HCT116 (cell line): ENCODE data around the gene ARGLU1. TPM values are rescaled to one million over a fixed set of nuclear protein-coding genes. Genes with fewer than 3 reads are reported as not detected.

Experiments used
- ATAC-seq: fragments of 200-7000 bp; cut with Tn5 transposase; 2 replicates; pipeline ENCODE4 v1.9.1; 2020; ENCODE audit warnings: mild to moderate bottlenecking, moderate library complexity
- BruUV-seq: library from RNA; stranded (reverse); fragments of 400-500 nt; replicated peaks from 2 replicates; lab custom pipeline; 2021; lab: Mats Ljungman, UMichigan
- CTCF ChIA-PET: fragments of 300-600 bp; sonication (Branson Sonifier 250); formaldehyde crosslinking; loops from one replicate; lab custom pipeline; 2021; ENCODE audit warnings: antibody characterized with exemption; lab: Charles Lee
- POLR2A ChIA-PET: fragments of 300-600, 350-600 bp; sonication (Branson Sonifier 250); formaldehyde crosslinking; loops from one replicate; lab custom pipeline; 2021; ENCODE audit warnings: antibody characterized with exemption; lab: Charles Lee
- RAD21 ChIA-PET, 2 experiments: fragments of 300-600 bp; sonication (Branson Sonifier 250); formaldehyde crosslinking; loops; one replicate each; lab custom pipeline; 2023; ENCODE audit warnings: low total read pairs in 2 of 2; ENCODE audit not compliant: uncharacterized antibody in 2 of 2, unreplicated experiment in 2 of 2, low non-redundant PET in 1 of 2; lab: Charles Lee
- DNase-seq: peaks from one replicate; pipeline ENCODE4 v3.0.0-alpha.2; 2010; ENCODE audit warnings: low read depth, low spot score
- H2AFZ ChIP-seq: fragments of 200-600 bp; shearing (Covaris generic), sonication (generic); 2 replicates; pipeline ENCODE4 v1.6.1; 2017; ENCODE audit warnings: low read depth, mixed run types, mixed read lengths, antibody characterized with exemption, low read length; ENCODE audit not compliant: poor library complexity, severe bottlenecking
- H3K27ac ChIP-seq: 2 replicates; pipeline ENCODE4 v1.5.1; 2012; ENCODE audit warnings: low read depth, low read length
- H3K27me3 ChIP-seq: fragments of 200-600 bp; sonication (generic); 2 replicates; pipeline ENCODE4 v1.6.1; 2016; ENCODE audit warnings: mixed run types, low read length, mixed read lengths; ENCODE audit not compliant: insufficient read depth
- H3K36me3 ChIP-seq, 2 experiments: fragments of 200-500 bp in 1 of 2; fragments of 200-600 bp in 1 of 2; sonication (Bioruptor generic) in 1 of 2; sonication (generic) in 1 of 2; 2 replicates each; pipeline versions ENCODE4 v1.5.1 to v1.6.1; 2014 to 2016; ENCODE audit warnings: low read length in 2 of 2, inconsistent platforms in 1 of 2, mixed read lengths in 1 of 2, mixed run types in 1 of 2; ENCODE audit not compliant: insufficient read depth in 2 of 2, control insufficient read depth in 1 of 2
- H3K4me1 ChIP-seq, 2 experiments: fragments of 200-600 bp in 1 of 2; sonication (generic) in 1 of 2; 2 replicates each; pipeline versions ENCODE4 v1.5.1 to v1.6.1; 2012 to 2017; ENCODE audit warnings: low read length in 2 of 2, inconsistent platforms in 1 of 2, mild to moderate bottlenecking in 1 of 2, mixed read lengths in 1 of 2, mixed run types in 1 of 2, moderate library complexity in 1 of 2; ENCODE audit not compliant: insufficient read depth in 2 of 2, control insufficient read depth in 1 of 2
- H3K4me2 ChIP-seq: fragments of 200-600 bp; sonication (generic); 2 replicates; pipeline ENCODE4 v1.6.1; 2017; ENCODE audit warnings: mixed run types, low read length, mixed read lengths
- H3K4me3 ChIP-seq, 2 experiments: fragments of 200-600 bp in 1 of 2; sonication (generic) in 1 of 2; replicated peaks in 1 of 2; 2 replicates each; pipeline ENCODE4 v1.5.1; 2011 to 2016; ENCODE audit warnings: low read length in 2 of 2, control low read depth in 1 of 2, low read depth in 1 of 2, mild to moderate bottlenecking in 1 of 2, mixed read lengths in 1 of 2, mixed run types in 1 of 2
- H3K79me2 ChIP-seq: fragments of 200-600 bp; sonication (generic); 2 replicates; pipeline ENCODE4 v1.6.1; 2017; ENCODE audit warnings: mild to moderate bottlenecking, mixed run types, low read length, moderate library complexity, mixed read lengths; ENCODE audit not compliant: insufficient read depth
- H3K9ac ChIP-seq: fragments of 200-600 bp; sonication (generic); 2 replicates; pipeline ENCODE4 v1.6.1; 2016; ENCODE audit warnings: low read length, mixed read lengths
- H3K9me2 ChIP-seq: fragments of 200-600 bp; sonication (generic), shearing (Covaris generic); 2 replicates; pipeline ENCODE4 v1.6.1; 2017; ENCODE audit warnings: mixed run types, mild to moderate bottlenecking, moderate library complexity; ENCODE audit not compliant: insufficient read depth
- H3K9me3 ChIP-seq, 2 experiments: fragments of 200-500 bp in 1 of 2; fragments of 200-600 bp in 1 of 2; sonication (Bioruptor generic) in 1 of 2; sonication (generic) in 1 of 2; 2 replicates each; pipeline ENCODE4 v1.6.1; 2014 to 2017; ENCODE audit warnings: low read length in 2 of 2, mixed read lengths in 2 of 2, inconsistent platforms in 1 of 2, low read depth in 1 of 2, mild to moderate bottlenecking in 1 of 2, mixed run types in 1 of 2, moderate library complexity in 1 of 2; ENCODE audit not compliant: control insufficient read depth in 1 of 2, insufficient read depth in 1 of 2
- H4K20me1 ChIP-seq: fragments of 200-600 bp; sonication (generic), shearing (Covaris generic); 2 replicates; pipeline ENCODE4 v1.6.1; 2017; ENCODE audit warnings: mixed run types, mild to moderate bottlenecking, moderate library complexity; ENCODE audit not compliant: insufficient read depth
- CBX3 ChIP-seq: IDR thresholded peaks from 2 replicates; pipeline ENCODE4 v1.6.1; 2012; ENCODE audit warnings: low read depth
- ELF1 ChIP-seq: IDR thresholded peaks from 2 replicates; pipeline ENCODE4 v1.6.1; 2012; ENCODE audit warnings: low read depth, borderline replicate concordance
- EZH2 ChIP-seq: fragments of 200-600 bp; sonication (generic); IDR thresholded peaks from 2 replicates; pipeline ENCODE4 v1.6.1; 2017; ENCODE audit warnings: antibody characterized with exemption, mixed run types
- EZH2phosphoT487 ChIP-seq: fragments of 200-600 bp; IDR thresholded peaks from 2 replicates; pipeline ENCODE4 v1.6.1; 2018; ENCODE audit warnings: antibody characterized with exemption, borderline replicate concordance
- POLR2A ChIP-seq: IDR thresholded peaks from 2 replicates; pipeline ENCODE4 v1.7.0; 2011; ENCODE audit warnings: borderline replicate concordance; ENCODE audit not compliant: insufficient read depth, insufficient read length; ENCODE audit errors: extremely low read depth
- POLR2AphosphoS5 ChIP-seq: IDR thresholded peaks from 2 replicates; pipeline ENCODE4 v1.6.1; 2011; ENCODE audit warnings: mild to moderate bottlenecking, low read depth, low read length, moderate library complexity
- ZBTB33 ChIP-seq: IDR thresholded peaks from 2 replicates; pipeline ENCODE4 v1.6.1; 2011; ENCODE audit warnings: mild to moderate bottlenecking, low read length, moderate library complexity; ENCODE audit not compliant: insufficient replicate concordance; ENCODE audit errors: extremely low read depth
- ZFX ChIP-seq: fragments of 450-650 bp; IDR thresholded peaks from 2 replicates; pipeline ENCODE4 v1.6.1; 2017
- ZNF274 ChIP-seq: fragments of 200-500 bp; sonication (Bioruptor generic); IDR thresholded peaks from 2 replicates; pipeline ENCODE4 v1.6.1; 2014; ENCODE audit warnings: mild to moderate bottlenecking, low read depth, low read length, inconsistent platforms
- intact Hi-C: fragments of 100-400 bp; cut with micrococcal nuclease; formaldehyde crosslinking; loops from 2 replicates; pipeline ENCODE4 v1.10.0; 2022
- total RNA-seq: library from RNA; stranded (reverse); gene quantifications from one replicate; pipeline ENCODE4 v1.2.1, GENCODE V29; 2021; ENCODE audit not compliant: unreplicated experiment
- TF ChIP-seq, protein P1 (sequence below): IDR thresholded peaks from 2 replicates; pipeline ENCODE4 v1.6.1; 2012; ENCODE audit warnings: low read depth

ARGLU1 gene
- total RNA-seq, 1 experiment from 2014 or later, result 57.8 TPM

DNA sequence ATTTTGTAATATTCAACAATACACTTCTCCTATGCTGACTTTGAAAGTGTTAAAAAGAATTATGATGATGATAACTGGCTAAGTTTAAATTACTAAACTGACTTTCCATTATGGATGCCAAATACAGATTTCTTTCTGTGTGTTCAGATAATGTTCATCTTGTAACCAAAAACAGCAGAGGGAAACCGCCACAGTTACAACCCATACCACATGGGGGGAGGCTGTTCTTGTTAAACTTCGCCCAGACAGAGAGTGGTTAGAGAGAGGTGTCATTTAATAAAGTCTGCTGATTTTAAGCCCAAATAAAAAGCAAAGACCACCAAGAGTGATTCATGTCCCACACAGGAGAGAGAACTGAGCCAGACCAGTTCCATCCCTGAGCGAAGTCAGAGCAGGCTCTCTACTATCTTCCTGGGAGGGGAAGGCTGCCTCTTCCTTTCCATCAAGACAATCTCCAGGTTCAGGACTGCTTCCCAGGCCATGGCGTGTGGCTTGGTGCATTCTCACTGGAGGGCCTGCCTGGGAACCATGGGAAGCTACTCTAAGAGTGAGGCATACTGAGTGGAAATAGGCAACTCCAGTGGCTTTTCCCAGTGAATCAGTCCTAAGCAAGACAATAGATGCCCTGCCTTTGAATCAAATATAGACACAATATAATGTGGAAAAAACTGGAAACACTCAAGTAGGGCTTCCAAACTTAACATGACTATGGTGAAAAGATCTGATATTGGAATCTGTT, 50.7 kb downstream of the ARGLU1 start:
- intact Hi-C loops, result no loop called here
- ATAC-seq, result no peak
- Histone ChIP-seq H2AFZ (no peak overlapping the region), H4K20me1 (peaks cover 7% of the 10 kb centered on the region; the same call in 1 of the 2 replicates), H3K4me3 (no peak overlapping the region), H3K79me2 (peaks cover 99% of the 10 kb centered on the region), H3K9me2 (no peaks in the 10 kb centered on the region), H3K4me1 (peaks cover 25 to 32% of the 10 kb centered on the region in 2 experiments), H3K4me2 (no peak overlapping the region), H3K9ac (no peak overlapping the region), H3K27ac (no peak overlapping the region), H3K36me3 (no peaks in the 10 kb centered on the region; a peak in 1 of 4 replicates), H3K27me3 (no peaks in the 10 kb centered on the region), H3K9me3 (no peaks in the 10 kb centered on the region)
- RAD21 ChIA-PET, result no interaction called here
- no TSS peak for BruUV-seq
- CTCF ChIA-PET, result no interaction called here
- POLR2A ChIA-PET, result no interaction called here
- TF ChIP-seq CBX3, result no peak
- no peak for TF ChIP-seq ZBTB33
- TF ChIP-seq EZH2, result no peak
- TF ChIP-seq ELF1, result no peak
- TF ChIP-seq ZFX, result no peak
- DNase-seq, result no peak

DNA sequence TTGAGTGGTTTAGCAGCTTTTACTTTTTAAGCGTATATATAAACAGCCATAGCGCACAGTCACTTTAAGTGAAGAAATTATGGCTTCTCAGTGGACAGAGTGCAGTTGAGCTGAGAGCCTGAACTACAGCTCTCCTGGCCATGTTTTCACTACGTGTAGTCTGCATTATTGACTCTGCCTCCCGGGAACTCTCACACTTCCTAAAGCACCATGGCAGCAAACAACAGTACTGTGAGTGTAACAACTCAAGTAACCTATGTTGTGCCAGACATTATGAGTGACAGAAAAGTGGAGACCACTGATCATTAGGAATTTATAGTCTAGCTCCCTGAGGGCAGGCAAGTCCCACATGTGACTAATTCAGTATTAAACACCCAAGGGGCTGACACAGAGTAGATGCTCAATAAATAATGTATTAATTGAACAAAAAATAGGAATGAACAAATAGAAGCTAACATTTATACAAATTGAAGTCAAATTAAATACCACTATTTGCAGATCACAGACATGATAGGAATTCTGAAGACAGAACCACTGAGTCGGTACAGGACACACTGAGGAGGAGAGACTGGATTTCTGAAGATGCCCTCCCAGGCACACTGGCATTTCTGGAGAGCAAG, 52.2 kb downstream of the ARGLU1 start:
- H3K9me3 ChIP-seq, result no peaks in the 10 kb centered on the region
- H3K79me2 ChIP-seq, result peaks cover 92% of the 10 kb centered on the region
- peaks cover 16 to 25% of the 10 kb centered on the region in 2 experiments for H3K4me1 ChIP-seq
- intact Hi-C loops, result no loop called here
- TF ChIP-seq CBX3 (no peak), ZNF274 (no peak), EZH2phosphoT487 (no peak), ZBTB33 (no peak), POLR2A (no peak), POLR2AphosphoS5 (no peak)
- TF ChIP-seq, protein P1, sequence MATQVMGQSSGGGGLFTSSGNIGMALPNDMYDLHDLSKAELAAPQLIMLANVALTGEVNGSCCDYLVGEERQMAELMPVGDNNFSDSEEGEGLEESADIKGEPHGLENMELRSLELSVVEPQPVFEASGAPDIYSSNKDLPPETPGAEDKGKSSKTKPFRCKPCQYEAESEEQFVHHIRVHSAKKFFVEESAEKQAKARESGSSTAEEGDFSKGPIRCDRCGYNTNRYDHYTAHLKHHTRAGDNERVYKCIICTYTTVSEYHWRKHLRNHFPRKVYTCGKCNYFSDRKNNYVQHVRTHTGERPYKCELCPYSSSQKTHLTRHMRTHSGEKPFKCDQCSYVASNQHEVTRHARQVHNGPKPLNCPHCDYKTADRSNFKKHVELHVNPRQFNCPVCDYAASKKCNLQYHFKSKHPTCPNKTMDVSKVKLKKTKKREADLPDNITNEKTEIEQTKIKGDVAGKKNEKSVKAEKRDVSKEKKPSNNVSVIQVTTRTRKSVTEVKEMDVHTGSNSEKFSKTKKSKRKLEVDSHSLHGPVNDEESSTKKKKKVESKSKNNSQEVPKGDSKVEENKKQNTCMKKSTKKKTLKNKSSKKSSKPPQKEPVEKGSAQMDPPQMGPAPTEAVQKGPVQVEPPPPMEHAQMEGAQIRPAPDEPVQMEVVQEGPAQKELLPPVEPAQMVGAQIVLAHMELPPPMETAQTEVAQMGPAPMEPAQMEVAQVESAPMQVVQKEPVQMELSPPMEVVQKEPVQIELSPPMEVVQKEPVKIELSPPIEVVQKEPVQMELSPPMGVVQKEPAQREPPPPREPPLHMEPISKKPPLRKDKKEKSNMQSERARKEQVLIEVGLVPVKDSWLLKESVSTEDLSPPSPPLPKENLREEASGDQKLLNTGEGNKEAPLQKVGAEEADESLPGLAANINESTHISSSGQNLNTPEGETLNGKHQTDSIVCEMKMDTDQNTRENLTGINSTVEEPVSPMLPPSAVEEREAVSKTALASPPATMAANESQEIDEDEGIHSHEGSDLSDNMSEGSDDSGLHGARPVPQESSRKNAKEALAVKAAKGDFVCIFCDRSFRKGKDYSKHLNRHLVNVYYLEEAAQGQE, result no peak
- no peak overlapping the region for H3K9ac ChIP-seq
- no peak overlapping the region for H3K4me3 ChIP-seq
- no peak overlapping the region for H2AFZ ChIP-seq
- H3K4me2 ChIP-seq, result no peak overlapping the region
- ChIA-PET RAD21 (no interaction called here), POLR2A (no interaction called here), CTCF (no interaction called here)
- peaks cover 0 to 6% of the 10 kb centered on the region in 2 experiments; a peak in 2 of 4 replicates for H3K36me3 ChIP-seq
- H4K20me1 ChIP-seq, result peaks cover 7% of the 10 kb centered on the region; the same call in 1 of the 2 replicates
- H3K9me2 ChIP-seq, result no peaks in the 10 kb centered on the region
- no peak for ATAC-seq
- no TSS peak for BruUV-seq
- no peak overlapping the region for H3K27ac ChIP-seq
- H3K27me3 ChIP-seq, result no peaks in the 10 kb centered on the region
- no peak for DNase-seq
